Keratinocyte (primary cell): Measurements from ENCODE around the gene SIAE. TPM values are rescaled to one million over a fixed set of nuclear protein-coding genes. Genes with fewer than 3 reads are reported as not detected.

Experiments
- DNase-seq: peaks from one replicate; pipeline ENCODE4 v3.0.0-alpha.2; 2011; ENCODE audit warnings: low read depth, missing footprints, low spot score
- FAIRE-seq: peaks from 2 replicates; lab custom pipeline; 2011; peaks lifted over from hg19 to GRCh38; lab: Jason Lieb, UNC
- H2AFZ ChIP-seq: 2 replicates; pipeline ENCODE4 v1.6.0; 2012; ENCODE audit warnings: low read length, control low read depth, inconsistent platforms; ENCODE audit not compliant: control insufficient read depth
- H3K27ac ChIP-seq: 2 replicates; pipeline ENCODE4 v1.5.1; 2011; ENCODE audit warnings: low read length; ENCODE audit not compliant: control insufficient read depth, insufficient read depth
- H3K27me3 ChIP-seq: 3 replicates; pipeline ENCODE4 v1.6.0; 2011; ENCODE audit warnings: low read length; ENCODE audit not compliant: control insufficient read depth, insufficient read depth; ENCODE audit errors: extremely low read depth
- H3K36me3 ChIP-seq, 2 experiments: 2 replicates in 1 of 2; 3 replicates in 1 of 2; pipeline ENCODE4 v1.5.1; 2011; ENCODE audit warnings: low read length in 2 of 2, mild to moderate bottlenecking in 1 of 2; ENCODE audit not compliant: control insufficient read depth in 2 of 2, insufficient read depth in 2 of 2; ENCODE audit errors: extremely low read depth in 1 of 2
- H3K4me1 ChIP-seq: 3 replicates; pipeline ENCODE4 v1.5.1; 2011; ENCODE audit warnings: low read length; ENCODE audit not compliant: control insufficient read depth, insufficient read depth; ENCODE audit errors: extremely low read depth
- H3K4me2 ChIP-seq: 3 replicates; pipeline ENCODE4 v1.6.0; 2011; ENCODE audit warnings: low read depth, low read length; ENCODE audit not compliant: control insufficient read depth, insufficient read depth; ENCODE audit errors: extremely low read depth
- H3K4me3 ChIP-seq, 3 experiments: fragments of 200-600 bp in 1 of 3; sonication (generic) in 1 of 3; 2 replicates in 2 of 3; 3 replicates in 1 of 3; pipeline ENCODE4 v1.5.1; 2011 to 2016; ENCODE audit warnings: low read length in 3 of 3, mild to moderate bottlenecking in 3 of 3, control low read depth in 2 of 3, inconsistent platforms in 1 of 3, low read depth in 1 of 3, mixed read lengths in 1 of 3, mixed run types in 1 of 3, moderate library complexity in 1 of 3; ENCODE audit not compliant: control insufficient read depth in 2 of 3, insufficient read depth in 2 of 3; ENCODE audit errors: extremely low read depth in 1 of 3
- H3K79me2 ChIP-seq: 2 replicates; pipeline ENCODE4 v1.6.0; 2012; ENCODE audit warnings: low read length; ENCODE audit not compliant: control insufficient read depth, insufficient read depth
- H3K9ac ChIP-seq: 3 replicates; pipeline ENCODE4 v1.6.0; 2011; ENCODE audit warnings: low read length; ENCODE audit not compliant: control insufficient read depth, insufficient read depth; ENCODE audit errors: extremely low read depth
- H3K9me1 ChIP-seq: 3 replicates; pipeline ENCODE4 v1.6.0; 2011; ENCODE audit warnings: low read length; ENCODE audit not compliant: control insufficient read depth, insufficient read depth; ENCODE audit errors: extremely low read depth
- H3K9me3 ChIP-seq: 2 replicates; pipeline ENCODE4 v1.5.1; 2012; ENCODE audit warnings: low read depth, low read length; ENCODE audit not compliant: control insufficient read depth
- H4K20me1 ChIP-seq: 3 replicates; pipeline ENCODE4 v1.6.0; 2011; ENCODE audit warnings: low read length; ENCODE audit not compliant: control insufficient read depth, insufficient read depth; ENCODE audit errors: extremely low read depth
- EZH2 ChIP-seq: IDR thresholded peaks from one replicate; pipeline ENCODE4 v1.6.1; 2012; ENCODE audit warnings: inconsistent platforms, mild to moderate bottlenecking, low read length, moderate library complexity
- dilution Hi-C: fragments of 300-500 bp; cut with MboI; formaldehyde crosslinking; loops from one replicate; pipeline ENCODE4 v1.7.0; 2020; ENCODE audit warnings: low sequenced_read_pairs; ENCODE audit not compliant: extremely low pct_ligation_motif_present
- polyA plus RNA-seq, 5 experiments: library from polyadenylated mRNA; depleted of rRNA in 3 of 5; stranded (reverse) in 3 of 5; stranded (forward) in 1 of 5; unstranded in 1 of 5; fragments of >200 nt; gene quantifications; 1 replicate in 1 of 5; 2 replicates in 3 of 5; 3 replicates in 1 of 5; pipeline versions ENCODE4 v1.2.1 to v1.2.3, GENCODE V29; 2011 to 2012; ENCODE audit warnings: missing spikeins in 2 of 5, low read depth in 1 of 5, low replicate concordance in 1 of 5
- TF ChIP-seq, protein P1 (sequence below), 3 experiments: IDR thresholded peaks in 1 of 3; conservative IDR thresholded peaks in 1 of 3; optimal IDR thresholded peaks in 1 of 3; 2 replicates in 2 of 3; 3 replicates in 1 of 3; pipeline versions ENCODE3 to v1.5.1; 2011; ENCODE audit warnings: low read length in 3 of 3, mild to moderate bottlenecking in 3 of 3, moderate library complexity in 2 of 3, control low read depth in 1 of 3, inconsistent platforms in 1 of 3; ENCODE audit not compliant: insufficient read depth in 2 of 3; ENCODE audit errors: extremely low read depth in 1 of 3

Gene SIAE
- polyA plus RNA-seq, 1 donor (not counting 4 experiments of a cell fraction or from before 2014, with no cell fraction given), result 26.6 TPM

DNA sequence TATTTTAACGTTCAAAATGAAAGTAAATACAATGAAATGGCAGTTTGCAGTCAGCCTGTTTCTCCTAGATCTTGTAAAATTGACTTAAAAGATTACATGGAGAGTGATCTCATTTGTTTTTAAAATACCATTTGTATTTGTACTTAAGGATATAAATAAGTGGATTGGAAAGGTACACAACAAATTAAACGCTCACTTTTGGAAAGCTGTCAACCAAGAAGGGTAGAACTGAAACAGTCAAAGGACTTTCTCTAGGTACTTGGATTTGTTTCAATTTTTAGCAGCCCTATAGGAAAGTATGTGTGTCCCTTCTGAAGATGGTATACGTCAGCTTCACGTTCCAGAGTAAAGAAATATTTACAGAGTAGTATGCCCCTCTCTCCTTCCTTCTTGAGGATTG lies 43.6 kb downstream of the SIAE start:
- Histone ChIP-seq H2AFZ (no peak overlapping the region), H3K9ac (no peak overlapping the region), H4K20me1 (no peaks in the 10 kb centered on the region), H3K9me1 (no peaks in the 10 kb centered on the region), H3K4me1 (no peaks in the 10 kb centered on the region), H3K9me3 (no peaks in the 10 kb centered on the region), H3K79me2 (peaks cover 11% of the 10 kb centered on the region), H3K36me3 (peaks cover 30 to 36% of the 10 kb centered on the region in 2 experiments), H3K4me3 (no peak overlapping the region), H3K4me2 (no peak overlapping the region), H3K27me3 (no peaks in the 10 kb centered on the region), H3K27ac (no peak overlapping the region)
- DNase-seq (no peak), FAIRE-seq (no peak)
- no peak for TF ChIP-seq EZH2
- TF ChIP-seq, protein P1, sequence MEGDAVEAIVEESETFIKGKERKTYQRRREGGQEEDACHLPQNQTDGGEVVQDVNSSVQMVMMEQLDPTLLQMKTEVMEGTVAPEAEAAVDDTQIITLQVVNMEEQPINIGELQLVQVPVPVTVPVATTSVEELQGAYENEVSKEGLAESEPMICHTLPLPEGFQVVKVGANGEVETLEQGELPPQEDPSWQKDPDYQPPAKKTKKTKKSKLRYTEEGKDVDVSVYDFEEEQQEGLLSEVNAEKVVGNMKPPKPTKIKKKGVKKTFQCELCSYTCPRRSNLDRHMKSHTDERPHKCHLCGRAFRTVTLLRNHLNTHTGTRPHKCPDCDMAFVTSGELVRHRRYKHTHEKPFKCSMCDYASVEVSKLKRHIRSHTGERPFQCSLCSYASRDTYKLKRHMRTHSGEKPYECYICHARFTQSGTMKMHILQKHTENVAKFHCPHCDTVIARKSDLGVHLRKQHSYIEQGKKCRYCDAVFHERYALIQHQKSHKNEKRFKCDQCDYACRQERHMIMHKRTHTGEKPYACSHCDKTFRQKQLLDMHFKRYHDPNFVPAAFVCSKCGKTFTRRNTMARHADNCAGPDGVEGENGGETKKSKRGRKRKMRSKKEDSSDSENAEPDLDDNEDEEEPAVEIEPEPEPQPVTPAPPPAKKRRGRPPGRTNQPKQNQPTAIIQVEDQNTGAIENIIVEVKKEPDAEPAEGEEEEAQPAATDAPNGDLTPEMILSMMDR (optimal IDR thresholded peaks at IDR 0.05 in 1 of 3, IDR thresholded peaks at IDR 0.05 in 1 of 3, conservative IDR thresholded peaks at IDR 0.05 in 1 of 3; ENCODE audit: extremely low read depth in 1 of 3, insufficient read depth in 2 of 3, low read length in 3 of 3), result no peak
- dilution Hi-C loops, result no loop called here

DNA sequence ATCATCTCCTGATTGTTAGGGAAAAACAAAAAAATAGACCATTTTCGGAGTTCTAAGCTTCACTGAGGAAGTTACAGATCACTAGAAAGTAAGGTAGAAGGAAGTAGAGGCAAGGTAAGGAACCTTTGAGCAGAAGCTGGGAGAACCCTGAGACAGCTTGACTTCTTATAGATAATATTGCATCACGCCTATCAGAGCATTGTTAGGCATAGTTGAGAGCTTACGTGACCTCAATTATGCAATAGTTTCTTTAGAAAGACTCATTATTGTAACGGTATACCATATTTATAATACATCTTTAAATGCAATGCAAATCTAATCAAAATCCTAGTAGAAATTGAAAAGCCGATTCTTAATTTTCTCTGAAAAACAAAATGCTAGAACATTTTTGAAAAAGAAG lies 46.0 kb downstream of the SIAE start:
- Histone ChIP-seq H3K4me1 (peaks cover 6% of the 10 kb centered on the region), H3K27me3 (no peaks in the 10 kb centered on the region), H3K4me2 (no peak overlapping the region), H3K4me3 (no peak overlapping the region), H3K9me3 (no peaks in the 10 kb centered on the region), H3K9me1 (no peaks in the 10 kb centered on the region), H3K79me2 (peaks cover 30% of the 10 kb centered on the region), H3K27ac (no peak overlapping the region), H3K36me3 (peaks cover 26 to 31% of the 10 kb centered on the region in 2 experiments), H3K9ac (no peak overlapping the region), H2AFZ (no peak overlapping the region), H4K20me1 (no peaks in the 10 kb centered on the region)
- TF ChIP-seq, protein P1 (optimal IDR thresholded peaks at IDR 0.05 in 1 of 3, IDR thresholded peaks at IDR 0.05 in 1 of 3, conservative IDR thresholded peaks at IDR 0.05 in 1 of 3; ENCODE audit: extremely low read depth in 1 of 3, insufficient read depth in 2 of 3, low read length in 3 of 3), result no peak
- no peak for TF ChIP-seq EZH2
- DNase-seq (no peak), FAIRE-seq (no peak)
- dilution Hi-C loops, result no loop called here
